Stimulated activated CD8-positive, alpha-beta memory T cell treated with anti-CD3 and anti-CD28 coated beads, Interleukin-15, amount 100 ng/mL, for 48 hours (primary cell): ENCODE data around the gene TMEM151B.
"Not testable (repeated sequence)": the region's sequence is repeated elsewhere in the genome, so short reads cannot be mapped to it uniquely, and the experiment has no call there.

Experiments
- DNase-seq, 2 donors: peaks; one replicate each; pipeline ENCODE4 v3.0.0-alpha.2; 2020; ENCODE audit warnings: low read depth in 2 of 2

Gene TMEM151B

GRCh38 chr6:44304282-44305199 is 34.3 kb downstream of the TMEM151B start:
- peak in 1 of 2 donors; percentile 15 for DNase-seq

- no peak for DNase-seq
Observed at GRCh38 chr6:44305200-44305725, 35.0 kb downstream of the TMEM151B start.

- DNase-seq = no peak
Observed at GRCh38 chr6:44306710-44307109, 36.5 kb downstream of the TMEM151B start.

GRCh38 chr6:44307217-44307616 is 37.0 kb downstream of the TMEM151B start:
- DNase-seq = no peak

- no peak for DNase-seq
Observed at GRCh38 chr6:44309092-44309491, 38.8 kb downstream of the TMEM151B start.

- no peak for DNase-seq
Observed at GRCh38 chr6:44309631-44310030, 39.4 kb downstream of the TMEM151B start.

- DNase-seq = no peak
Observed at GRCh38 chr6:44310241-44310640, 40.0 kb downstream of the TMEM151B start.

GRCh38 chr6:44311304-44311703 is 41.1 kb downstream of the TMEM151B start:
- DNase-seq = no peak

- no peak for DNase-seq
Observed at GRCh38 chr6:44311767-44312166, 41.5 kb downstream of the TMEM151B start.

- peak; percentile 85 for DNase-seq
Observed at GRCh38 chr6:44312901-44313788, 42.9 kb downstream of the TMEM151B start, which contains the start of gene AARS2. Gene AARS2, minus strand, starts transcription at chr6:44313347. Its CDS starts 24 bp downstream, at chr6:44313323.

- DNase-seq = not testable (repeated sequence)
Observed at GRCh38 chr6:44314657-44315056, 44.4 kb downstream of the TMEM151B start.

- no peak for DNase-seq
Observed at GRCh38 chr6:44315516-44315915, 45.3 kb downstream of the TMEM151B start.

- no peak for DNase-seq
Observed at GRCh38 chr6:44315951-44316350, 45.7 kb downstream of the TMEM151B start.

- DNase-seq = no peak
Observed at GRCh38 chr6:44316481-44316880, 46.2 kb downstream of the TMEM151B start.

- not testable (repeated sequence) for DNase-seq
Observed at GRCh38 chr6:44317136-44317631, 46.9 kb downstream of the TMEM151B start.

GRCh38 chr6:44321210-44321609 is 51.0 kb downstream of the TMEM151B start:
- DNase-seq = no peak

GRCh38 chr6:44327096-44327495 is 56.8 kb downstream of the TMEM151B start:
- DNase-seq = no peak

- DNase-seq = no peak
Observed at GRCh38 chr6:44327760-44328159, 57.5 kb downstream of the TMEM151B start.

GRCh38 chr6:44328203-44328602 is 58.0 kb downstream of the TMEM151B start:
- not testable (repeated sequence) for DNase-seq

GRCh38 chr6:44329858-44330257 is 59.6 kb downstream of the TMEM151B start:
- no peak for DNase-seq

- no peak for DNase-seq
Observed at GRCh38 chr6:44332585-44332984, 62.3 kb downstream of the TMEM151B start.
